Measurements from ENCODE around the gene PHEX.

PHEX gene

DNA sequence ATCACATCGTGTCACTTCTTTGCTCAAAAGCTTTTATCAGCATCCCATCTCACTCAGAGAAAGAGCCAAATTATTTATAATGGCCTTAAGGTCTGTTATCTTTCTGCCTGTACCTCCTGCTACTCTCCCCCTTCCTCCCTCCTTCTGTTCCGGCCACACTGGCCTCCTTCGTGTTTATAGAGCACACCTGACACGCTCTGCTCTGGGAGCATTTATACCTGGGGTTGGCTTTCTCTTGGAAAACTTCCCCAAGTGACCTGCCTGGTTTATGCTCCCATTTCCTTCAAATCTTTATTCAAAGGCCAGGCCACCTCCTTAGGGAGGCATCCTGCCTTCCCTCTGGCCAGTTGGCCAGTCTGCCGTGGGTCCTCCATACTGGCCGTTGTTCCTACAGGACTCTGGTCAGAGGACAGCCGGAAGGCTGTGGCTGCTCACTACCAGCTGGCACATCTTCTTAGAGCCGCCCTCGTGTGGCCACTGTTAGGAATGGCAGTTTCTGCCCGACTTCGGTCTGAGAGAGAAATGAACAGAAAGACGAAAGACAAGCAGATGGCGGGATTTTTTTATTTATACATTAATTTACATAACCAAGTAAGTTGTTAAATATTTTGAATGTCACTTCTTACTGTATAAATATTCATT lies 160.4 kb downstream of the PHEX start:
- Histone ChIP-seq H3K9me3 (ENCODE audit: low read length) (no peaks in the 10 kb centered on the region), H3K27ac (ENCODE audit: low read depth, low read length, poor library complexity, severe bottlenecking) (no peak overlapping the region), H2AFZ (ENCODE audit: low read length) (no peak overlapping the region), H3F3A (ENCODE audit: insufficient read depth, low read length) (no peaks in the 10 kb centered on the region), H4K20me1 (ENCODE audit: insufficient read depth, low read length) (no peaks in the 10 kb centered on the region), H3K9me2 (ENCODE audit: low read depth, low read length) (no peaks in the 10 kb centered on the region), H3K4me3 (ENCODE audit: low read depth, low read length, poor library complexity, severe bottlenecking) (no peak overlapping the region), H3K36me3 (ENCODE audit: insufficient read depth, low read length) (no peaks in the 10 kb centered on the region), H3K79me2 (ENCODE audit: insufficient read depth, low read length) (no peaks in the 10 kb centered on the region), H3K4me2 (ENCODE audit: low read length) (no peak overlapping the region), H3K4me1 (ENCODE audit: insufficient read depth, low read length, severe bottlenecking) (no peaks in the 10 kb centered on the region), H3K27me3 (ENCODE audit: insufficient read depth, low read length) (no peaks in the 10 kb centered on the region), H3K9ac (ENCODE audit: low read length) (no peak overlapping the region)
- TF ChIP-seq, protein P1, sequence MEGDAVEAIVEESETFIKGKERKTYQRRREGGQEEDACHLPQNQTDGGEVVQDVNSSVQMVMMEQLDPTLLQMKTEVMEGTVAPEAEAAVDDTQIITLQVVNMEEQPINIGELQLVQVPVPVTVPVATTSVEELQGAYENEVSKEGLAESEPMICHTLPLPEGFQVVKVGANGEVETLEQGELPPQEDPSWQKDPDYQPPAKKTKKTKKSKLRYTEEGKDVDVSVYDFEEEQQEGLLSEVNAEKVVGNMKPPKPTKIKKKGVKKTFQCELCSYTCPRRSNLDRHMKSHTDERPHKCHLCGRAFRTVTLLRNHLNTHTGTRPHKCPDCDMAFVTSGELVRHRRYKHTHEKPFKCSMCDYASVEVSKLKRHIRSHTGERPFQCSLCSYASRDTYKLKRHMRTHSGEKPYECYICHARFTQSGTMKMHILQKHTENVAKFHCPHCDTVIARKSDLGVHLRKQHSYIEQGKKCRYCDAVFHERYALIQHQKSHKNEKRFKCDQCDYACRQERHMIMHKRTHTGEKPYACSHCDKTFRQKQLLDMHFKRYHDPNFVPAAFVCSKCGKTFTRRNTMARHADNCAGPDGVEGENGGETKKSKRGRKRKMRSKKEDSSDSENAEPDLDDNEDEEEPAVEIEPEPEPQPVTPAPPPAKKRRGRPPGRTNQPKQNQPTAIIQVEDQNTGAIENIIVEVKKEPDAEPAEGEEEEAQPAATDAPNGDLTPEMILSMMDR (IDR thresholded peaks at IDR 0.05; ENCODE audit: low read length) = peak; percentile 54
- TF ChIP-seq EZH2 (IDR thresholded peaks at IDR 0.05; ENCODE audit: borderline replicate concordance, low read length) = no peak

DNA sequence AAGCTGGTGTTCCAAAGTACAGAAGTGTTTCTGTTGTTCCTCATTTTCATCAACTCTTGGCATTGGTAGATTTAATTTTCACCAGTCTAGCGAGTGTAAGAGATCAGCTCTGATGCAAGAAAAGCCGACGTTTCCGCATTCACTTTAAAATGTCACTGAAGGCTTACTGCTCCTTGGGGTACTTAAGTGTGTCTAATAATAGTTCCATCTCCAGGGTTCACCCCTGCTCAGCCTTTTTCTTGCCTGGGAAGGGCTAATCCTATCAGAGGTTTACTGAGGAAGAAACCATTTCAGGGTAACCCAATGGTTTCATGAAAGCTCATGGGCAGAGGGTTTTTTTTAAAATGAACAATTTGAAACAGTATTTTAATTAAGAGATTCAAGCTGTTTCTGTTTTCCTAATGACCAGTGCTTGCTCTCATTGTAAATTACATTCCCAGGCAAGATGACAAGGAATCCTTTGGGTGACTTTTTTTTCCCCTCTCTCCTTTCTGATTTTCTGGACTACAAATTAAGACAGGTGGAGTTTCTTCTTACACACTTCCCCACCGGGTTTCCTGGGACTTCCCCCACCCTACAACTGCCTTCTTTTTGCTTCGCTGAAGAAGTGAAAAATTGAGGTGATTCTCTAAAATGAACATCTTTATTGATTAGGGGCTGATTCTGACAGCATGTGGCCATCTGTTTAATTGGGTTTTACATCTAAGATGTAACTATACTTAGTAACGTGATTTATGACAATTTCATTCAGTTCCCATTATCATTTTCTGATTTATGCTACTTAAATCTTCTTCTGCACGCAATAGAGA lies 161.9 kb downstream of the PHEX start:
- H3K27ac ChIP-seq (ENCODE audit: low read depth, low read length, poor library complexity, severe bottlenecking) = no peak overlapping the region

DNA sequence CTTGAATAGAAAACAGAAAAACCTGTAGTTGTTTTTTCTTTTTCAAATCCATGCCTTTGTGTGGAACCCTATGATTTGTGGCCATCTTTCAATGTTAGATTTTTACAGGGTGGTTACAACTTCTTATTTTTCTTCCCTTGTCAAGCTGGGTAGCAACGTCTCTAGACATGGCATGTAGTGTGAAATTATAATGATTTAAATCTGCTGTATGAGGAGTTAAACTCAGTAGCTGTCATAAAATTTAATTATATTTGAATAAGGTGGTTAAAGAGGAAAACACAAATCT lies 162.5 kb downstream of the PHEX start:
- TF ChIP-seq EZH2 (IDR thresholded peaks at IDR 0.05; ENCODE audit: borderline replicate concordance, low read length) = no peak
- TF ChIP-seq, protein P1 (IDR thresholded peaks at IDR 0.05; ENCODE audit: low read length) = no peak
- H4K20me1 ChIP-seq (ENCODE audit: insufficient read depth, low read length) = no peaks in the 10 kb centered on the region
- no peak overlapping the region for H2AFZ ChIP-seq (ENCODE audit: low read length)
- H3F3A ChIP-seq (ENCODE audit: insufficient read depth, low read length) = no peaks in the 10 kb centered on the region
- H3K79me2 ChIP-seq (ENCODE audit: insufficient read depth, low read length) = no peaks in the 10 kb centered on the region
- no peak overlapping the region for H3K9ac ChIP-seq (ENCODE audit: low read length)
- H3K4me3 ChIP-seq (ENCODE audit: low read depth, low read length, poor library complexity, severe bottlenecking) = no peak overlapping the region
- no peaks in the 10 kb centered on the region for H3K9me2 ChIP-seq (ENCODE audit: low read depth, low read length)
- no peak overlapping the region for H3K27ac ChIP-seq (ENCODE audit: low read depth, low read length, poor library complexity, severe bottlenecking)
- no peaks in the 10 kb centered on the region for H3K4me1 ChIP-seq (ENCODE audit: insufficient read depth, low read length, severe bottlenecking)
- no peak overlapping the region for H3K4me2 ChIP-seq (ENCODE audit: low read length)
- no peaks in the 10 kb centered on the region for H3K27me3 ChIP-seq (ENCODE audit: insufficient read depth, low read length)
- no peaks in the 10 kb centered on the region for H3K9me3 ChIP-seq (ENCODE audit: low read length)
- no peaks in the 10 kb centered on the region for H3K36me3 ChIP-seq (ENCODE audit: insufficient read depth, low read length)

More for the DNA sequence above, 161.9 kb downstream of the PHEX start:
- H3K79me2 ChIP-seq (ENCODE audit: insufficient read depth, low read length) = no peaks in the 10 kb centered on the region
- no peak overlapping the region for H2AFZ ChIP-seq (ENCODE audit: low read length)
- H3K4me3 ChIP-seq (ENCODE audit: low read depth, low read length, poor library complexity, severe bottlenecking) = no peak overlapping the region
- H4K20me1 ChIP-seq (ENCODE audit: insufficient read depth, low read length) = no peaks in the 10 kb centered on the region
- no peaks in the 10 kb centered on the region for H3K4me1 ChIP-seq (ENCODE audit: insufficient read depth, low read length, severe bottlenecking)
- H3K9ac ChIP-seq (ENCODE audit: low read length) = no peak overlapping the region
- H3K4me2 ChIP-seq (ENCODE audit: low read length) = no peak overlapping the region
- no peak for TF ChIP-seq EZH2 (IDR thresholded peaks at IDR 0.05; ENCODE audit: borderline replicate concordance, low read length)
- TF ChIP-seq, protein P1 (IDR thresholded peaks at IDR 0.05; ENCODE audit: low read length) = no peak
- no peaks in the 10 kb centered on the region for H3F3A ChIP-seq (ENCODE audit: insufficient read depth, low read length)
- H3K9me2 ChIP-seq (ENCODE audit: low read depth, low read length) = no peaks in the 10 kb centered on the region
- H3K9me3 ChIP-seq (ENCODE audit: low read length) = no peaks in the 10 kb centered on the region
- H3K36me3 ChIP-seq (ENCODE audit: insufficient read depth, low read length) = no peaks in the 10 kb centered on the region
- no peaks in the 10 kb centered on the region for H3K27me3 ChIP-seq (ENCODE audit: insufficient read depth, low read length)
